Left colon (tissue), 2 donors: ENCODE data around the gene CASQ1. TPM values are rescaled to one million over a fixed set of nuclear protein-coding genes. Genes with fewer than 3 reads are reported as not detected.

Experiments
- ATAC-seq: fragments of 200-7000 bp; cut with Tn5 transposase; one replicate; pipeline ENCODE4 v1.9.1; 2020; ENCODE audit warnings: mild to moderate bottlenecking, moderate library complexity
- DNase-seq, 2 donors: peaks; one replicate each; pipeline ENCODE4 v3.0.0-alpha.2; 2020
- intact Hi-C, 2 donors: fragments of 100-400 bp; cut with DNase I in 1 of 2; cut with micrococcal nuclease in 1 of 2; formaldehyde crosslinking; loops; one replicate each; pipeline versions ENCODE4 v1.11.2 to v1.14.0; 2022; cut with DNase I, micrococcal nuclease
- long read RNA-seq: library from polyadenylated mRNA; unstranded; transcript quantifications from one replicate; pipeline ENCODE4 v2.0.0, GENCODE V29; 2021
- total RNA-seq, 2 donors: library from RNA; stranded (reverse); fragmentation: NEBNext Ultra II Directional; extraction: Animal tissue kit (Norgen Biotek cat#: 25700); gene quantifications; one replicate each; pipeline ENCODE4 v1.2.1, GENCODE V29; 2021
- donor health status: DM: no; HTN: no; CAD: no.
- donor health status: DM: yes; HTN: yes; CAD: no.

The CASQ1 gene
- under 1 TPM in 1 of 2 donors, not detected in 1; 0.64 TPM for total RNA-seq
- long read RNA-seq, result 0 reads

DNA sequence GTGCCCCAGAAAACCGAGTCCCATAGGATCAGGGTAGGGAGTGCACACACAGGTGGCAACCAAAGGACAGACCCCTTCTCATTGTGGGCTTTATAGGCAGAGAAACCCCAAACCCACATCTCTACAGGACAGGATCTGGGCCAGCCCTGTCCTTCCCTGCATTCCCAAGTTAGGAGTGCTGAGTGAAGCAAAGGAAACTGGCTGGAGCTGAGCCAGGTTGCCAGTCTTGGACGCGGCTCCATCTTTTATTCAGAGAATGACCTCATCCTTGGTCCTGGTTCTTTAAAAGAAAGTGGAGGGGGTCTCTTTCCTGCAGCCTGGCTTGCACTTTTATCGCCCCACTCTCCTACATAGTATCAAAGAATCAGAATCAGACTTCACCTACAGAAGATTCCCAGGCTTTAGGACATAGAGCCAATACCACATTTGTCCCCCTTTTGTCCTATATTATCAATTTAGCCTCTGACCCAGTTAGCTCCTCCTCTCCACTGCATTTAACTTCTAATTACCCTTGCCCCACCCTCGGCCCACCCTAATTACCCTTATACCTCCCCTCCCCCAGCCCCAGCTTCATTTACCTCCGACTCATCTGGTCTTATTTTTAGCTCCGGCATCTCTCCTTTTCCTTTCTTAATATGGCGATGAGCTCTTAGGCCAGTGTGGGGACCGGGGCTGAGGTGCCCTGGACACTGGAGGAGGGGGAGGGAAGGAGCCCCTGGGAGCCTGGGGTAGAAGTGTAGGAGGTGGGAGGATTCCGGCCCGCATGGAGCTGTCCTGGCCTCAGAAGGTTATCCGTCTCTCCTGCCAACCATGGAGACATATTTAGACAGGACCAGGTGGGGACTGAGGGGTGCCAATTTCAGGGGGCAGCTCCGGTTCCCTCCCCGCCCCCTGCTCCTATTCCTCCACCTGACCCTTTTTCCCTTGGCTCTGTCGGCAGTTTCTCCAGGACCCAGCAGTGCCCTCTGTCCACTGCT, at the start of gene CASQ1:
TSS of gene CASQ1 (plus strand) at position 927 of the 977 bp plus-strand sequence. CDS start 177 bp downstream, outside the sequence.
- ATAC-seq, result no peak
- intact Hi-C loops, result loop anchor here in 1 of 2 donors (5.0 kb wide), 1 partner anchor 102 kb away; no protein-coding TSS in a partner anchor
- DNase-seq, result no peak

DNA sequence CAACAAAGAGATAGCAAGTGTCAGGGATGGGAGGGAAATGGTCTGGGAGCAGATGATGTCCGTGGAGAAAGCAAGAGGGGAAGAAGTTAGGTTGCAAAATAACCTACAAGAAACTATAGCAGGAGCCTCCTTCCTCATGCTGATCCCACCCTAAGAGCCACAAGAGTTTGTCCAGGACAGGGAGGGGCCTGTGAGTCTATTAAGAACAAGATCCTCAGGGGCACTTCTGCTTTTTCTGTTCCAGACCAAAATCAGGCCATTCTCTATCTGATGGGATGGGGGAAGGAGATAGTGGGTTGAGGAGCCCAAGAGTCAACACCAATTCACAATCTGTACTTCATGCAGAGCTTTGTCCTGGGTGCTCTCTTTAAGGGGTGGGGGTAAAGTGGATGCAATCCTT, 46.7 kb upstream of the CASQ1 start:
- no peak for DNase-seq
- intact Hi-C loops, result no loop called here
- ATAC-seq, result no peak

DNA sequence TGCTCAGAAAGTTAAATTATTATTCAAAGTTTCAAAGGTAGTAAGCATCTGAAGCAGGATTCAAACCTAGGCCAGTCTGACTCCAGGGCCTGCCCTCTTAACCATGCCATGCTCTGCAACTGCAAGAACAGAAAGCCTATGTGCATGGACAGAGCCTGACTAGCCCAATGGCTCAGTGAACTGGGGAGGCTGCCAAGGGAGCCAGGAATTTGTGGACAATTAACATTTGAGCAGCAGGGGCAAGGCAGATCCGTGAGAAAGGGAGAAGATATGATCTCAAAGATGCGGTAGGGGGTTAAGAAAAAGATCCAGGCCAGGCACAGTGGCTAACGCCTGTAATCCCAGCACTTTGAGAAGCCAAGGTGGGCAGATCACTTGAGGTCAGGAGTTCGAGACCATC, 45.5 kb upstream of the CASQ1 start:
- no peak for DNase-seq
- ATAC-seq, result no peak
- intact Hi-C loops, result no loop called here

DNA sequence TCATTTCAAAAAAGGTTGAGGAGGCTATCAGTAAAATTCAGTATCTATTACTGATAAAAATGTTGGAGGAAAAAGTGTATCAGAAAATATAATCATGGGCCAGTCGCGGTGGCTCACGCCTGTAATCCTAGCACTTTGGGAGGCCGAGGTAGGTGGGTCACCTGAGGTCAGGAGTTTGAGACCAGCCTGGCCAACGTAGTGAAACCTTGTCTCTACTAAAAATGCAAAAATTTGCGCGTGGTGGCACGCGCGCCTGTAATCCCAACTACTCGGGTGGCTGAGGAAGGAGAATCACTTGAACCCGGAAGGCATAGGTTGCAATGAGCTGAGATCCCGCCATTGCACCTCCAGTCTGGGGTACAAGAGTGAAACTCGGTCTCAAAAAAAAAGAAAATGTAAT, 44.3 kb upstream of the CASQ1 start:
- ATAC-seq (no peak), DNase-seq (no peak)
- intact Hi-C loops, result no loop called here

DNA sequence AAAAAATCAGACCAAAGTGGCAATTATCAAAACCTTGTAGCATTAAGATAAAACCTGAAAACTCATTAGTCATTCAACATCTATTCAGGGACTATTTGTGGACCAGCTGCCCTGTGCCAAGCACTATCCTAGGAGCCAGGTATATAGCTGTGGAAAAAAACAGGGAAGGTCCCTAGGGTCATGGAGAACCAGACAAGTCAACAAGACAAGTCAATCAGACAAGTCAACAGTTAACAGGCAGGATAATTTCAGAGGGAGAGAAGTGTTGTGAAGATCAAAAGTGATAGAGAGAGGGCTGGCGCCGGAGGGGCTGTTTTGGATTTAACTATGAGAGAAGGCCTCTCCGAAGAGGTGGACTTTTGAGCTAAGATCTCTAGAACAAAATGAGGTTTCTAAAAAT, 42.3 kb upstream of the CASQ1 start:
- no peak for DNase-seq
- intact Hi-C loops, result no loop called here
- ATAC-seq, result no peak

DNA sequence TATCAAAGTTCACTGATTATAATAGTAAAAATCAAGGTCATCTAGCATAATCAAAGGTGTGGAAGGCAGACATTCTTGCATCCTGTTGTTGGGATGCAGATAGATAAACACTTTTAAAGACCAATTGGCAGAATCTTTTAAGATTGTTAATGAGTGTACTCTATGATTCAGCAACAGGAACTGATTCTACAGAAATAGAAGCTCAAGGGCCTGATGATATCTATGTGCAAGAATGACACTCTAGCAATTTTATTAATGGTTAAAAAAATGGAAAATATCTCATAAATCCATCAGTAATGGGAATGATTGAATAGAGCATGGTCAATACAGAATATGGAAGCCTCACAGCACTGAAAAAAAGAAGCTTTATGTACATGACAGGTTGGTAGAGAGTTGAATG, 41.1 kb upstream of the CASQ1 start:
- DNase-seq, result no peak
- intact Hi-C loops, result no loop called here
- ATAC-seq, result no peak

DNA sequence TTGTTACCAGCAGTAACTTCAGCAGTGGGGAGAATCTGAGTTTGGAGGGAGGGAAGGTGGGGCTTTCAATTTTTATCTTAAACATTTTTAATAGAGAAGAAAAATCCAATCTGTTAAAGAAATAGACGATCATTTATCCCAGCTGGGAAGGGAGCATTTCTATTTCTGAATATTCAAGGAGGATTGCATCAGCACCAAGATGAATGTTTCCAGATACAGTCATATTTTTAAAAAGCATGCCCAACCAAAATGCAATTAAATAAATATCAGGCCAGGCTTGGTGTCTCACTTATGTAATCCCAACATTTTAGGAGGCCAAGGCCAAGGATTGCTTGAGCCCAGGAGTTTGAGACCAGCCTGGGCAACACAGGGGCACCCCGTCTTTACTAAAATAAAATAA, 40.7 kb upstream of the CASQ1 start:
- intact Hi-C loops, result no loop called here
- ATAC-seq (no peak), DNase-seq (no peak)

DNA sequence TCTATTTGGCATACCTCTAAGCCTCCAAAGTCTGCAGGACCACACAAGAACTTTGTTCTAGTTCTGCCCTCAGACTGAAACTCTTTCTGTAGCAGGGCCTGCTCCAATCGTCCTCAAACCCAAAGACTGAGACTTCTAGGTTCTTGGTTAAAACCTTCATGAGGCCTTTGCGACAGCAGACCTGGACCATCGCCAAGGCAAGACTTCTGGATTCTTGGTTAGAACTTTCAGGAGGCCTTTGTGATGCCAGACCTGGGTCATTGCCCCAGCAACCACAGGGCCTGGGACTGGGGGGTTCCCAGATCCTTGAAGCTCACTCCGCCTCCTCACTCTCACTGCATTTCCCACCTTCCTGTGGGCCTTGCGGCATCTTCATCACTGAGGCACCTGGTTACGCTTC, 39.1 kb upstream of the CASQ1 start, which contains the start of gene ATP1A4:
TSS of gene ATP1A4 (plus strand) at position 301 of the 400 bp plus-strand sequence. CDS start 438 bp downstream, outside the sequence.
- DNase-seq (no peak), ATAC-seq (no peak)
- intact Hi-C loops, result no loop called here

DNA sequence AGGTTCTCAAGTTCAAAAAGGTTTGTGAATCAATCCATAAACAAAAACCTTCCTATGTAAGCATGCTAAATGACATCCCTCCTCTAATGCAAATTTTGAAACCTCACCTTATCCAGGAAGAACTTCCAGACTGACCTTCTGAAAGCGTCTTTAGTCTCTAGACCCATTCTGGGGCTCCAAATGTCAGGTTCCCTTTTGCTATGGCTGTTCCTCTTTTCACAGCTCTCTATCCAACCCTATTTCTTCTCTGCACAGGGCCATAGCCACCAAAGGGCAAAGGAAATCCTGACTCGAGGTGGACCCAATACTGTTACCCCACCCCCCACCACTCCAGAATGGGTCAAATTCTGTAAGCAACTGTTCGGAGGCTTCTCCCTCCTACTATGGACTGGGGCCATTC, 35.6 kb upstream of the CASQ1 start:
- intact Hi-C loops, result no loop called here
- ATAC-seq, result no peak

DNA sequence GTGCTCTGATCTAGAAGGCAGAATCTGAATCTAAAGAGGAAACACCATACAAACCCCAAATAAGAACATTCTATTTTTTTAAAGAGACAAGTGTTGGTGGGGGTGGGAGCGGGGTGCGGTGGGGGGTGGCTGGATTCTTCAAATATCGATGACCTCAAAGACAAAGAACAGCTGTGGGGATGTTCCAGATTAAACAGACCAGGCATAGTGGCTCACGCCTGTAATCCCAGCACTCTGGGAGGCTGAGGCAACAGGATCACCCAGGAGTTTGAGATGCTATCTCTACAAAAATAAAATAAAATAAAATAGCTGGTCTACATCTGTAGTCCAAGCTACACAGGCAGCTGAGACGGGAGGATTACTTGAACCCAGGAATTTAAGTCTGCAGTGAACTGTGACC, 34.0 kb upstream of the CASQ1 start:
- no peak for DNase-seq
- no peak for ATAC-seq
- intact Hi-C loops, result no loop called here

More for the DNA sequence above, 35.6 kb upstream of the CASQ1 start:
- DNase-seq, result no peak

DNA sequence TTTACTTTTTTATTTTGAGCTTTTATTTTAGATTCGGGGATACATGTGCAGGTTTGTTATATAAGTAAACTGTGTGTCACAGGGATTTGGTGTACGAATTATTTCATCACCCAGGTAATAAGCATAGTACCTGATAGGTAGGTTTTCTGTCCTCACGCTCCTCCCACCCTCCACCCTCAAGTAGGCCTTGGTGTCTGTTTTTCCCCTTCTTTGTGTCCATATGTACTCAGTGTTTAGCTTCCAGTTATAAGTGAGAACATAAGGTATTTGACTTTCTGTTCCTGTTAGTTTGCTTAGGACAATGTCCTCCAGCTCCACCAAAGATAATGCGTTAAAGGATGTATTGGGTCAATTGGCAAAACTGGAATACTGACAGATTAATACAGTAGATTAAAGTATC, 33.2 kb upstream of the CASQ1 start:
- no peak for DNase-seq
- intact Hi-C loops, result no loop called here
- ATAC-seq, result no peak

DNA sequence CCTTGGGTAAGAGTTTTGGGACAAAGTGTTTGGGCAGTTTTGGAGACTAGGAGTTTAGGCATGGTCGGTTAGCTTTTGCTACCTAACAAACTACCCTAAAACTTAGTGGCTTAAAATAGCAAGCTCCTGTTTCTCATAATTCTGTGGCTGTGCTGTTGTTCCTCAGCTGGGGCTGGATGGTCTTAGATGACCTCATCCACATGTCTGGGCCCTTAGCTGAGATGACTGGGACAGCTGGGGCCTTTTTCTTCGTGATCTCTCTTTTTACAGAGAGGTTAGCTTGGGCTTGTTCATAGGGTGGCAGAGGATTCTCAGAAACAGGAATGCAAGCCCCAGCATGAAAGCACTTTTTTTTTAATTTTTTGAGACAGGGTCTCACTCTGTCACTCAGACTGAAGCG, 32.3 kb upstream of the CASQ1 start:
- intact Hi-C loops, result no loop called here
- no peak for ATAC-seq
- no peak for DNase-seq

DNA sequence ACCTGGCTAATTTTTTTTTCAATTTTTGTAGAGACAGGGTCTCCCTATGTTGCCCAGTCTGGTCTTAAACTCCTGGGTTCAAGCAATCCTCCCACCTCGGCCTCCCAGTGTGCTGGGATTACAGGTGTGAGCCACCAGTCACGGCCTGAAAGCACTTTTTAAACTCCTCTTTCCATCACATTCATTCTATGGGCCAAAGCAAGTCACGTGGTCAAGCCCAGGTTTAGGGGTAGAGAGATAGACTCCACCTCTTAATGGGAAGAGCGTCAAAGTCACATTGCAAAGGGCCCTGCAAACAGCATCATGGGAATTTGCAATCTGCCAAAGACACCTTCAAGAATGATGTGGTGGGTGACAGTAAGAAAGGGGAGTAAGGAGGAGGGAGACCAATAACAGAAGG, 31.8 kb upstream of the CASQ1 start:
- no peak for ATAC-seq

DNA sequence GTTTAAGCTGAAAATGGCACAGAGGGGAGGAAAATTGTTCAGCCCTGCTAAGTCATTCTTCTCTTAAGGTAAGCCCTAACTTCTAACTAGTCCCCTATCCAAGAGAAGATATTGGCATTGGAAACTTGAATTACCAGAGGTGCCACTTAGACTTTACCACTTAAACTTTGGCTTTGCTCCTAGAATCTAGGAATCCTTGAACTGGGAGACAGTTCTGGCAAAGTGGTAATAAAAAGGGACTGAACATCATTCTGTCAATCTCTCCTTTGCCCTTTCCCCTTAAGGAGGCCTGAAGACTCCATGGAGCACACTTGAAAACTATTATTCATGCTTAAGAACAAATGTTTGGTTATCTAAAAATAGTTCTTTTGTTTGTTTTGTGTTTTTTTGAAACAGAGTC, 30.5 kb upstream of the CASQ1 start:
- intact Hi-C loops, result no loop called here
- no peak for DNase-seq
- no peak for ATAC-seq

More for the DNA sequence above, 31.8 kb upstream of the CASQ1 start:
- intact Hi-C loops, result no loop called here
- DNase-seq, result no peak

DNA sequence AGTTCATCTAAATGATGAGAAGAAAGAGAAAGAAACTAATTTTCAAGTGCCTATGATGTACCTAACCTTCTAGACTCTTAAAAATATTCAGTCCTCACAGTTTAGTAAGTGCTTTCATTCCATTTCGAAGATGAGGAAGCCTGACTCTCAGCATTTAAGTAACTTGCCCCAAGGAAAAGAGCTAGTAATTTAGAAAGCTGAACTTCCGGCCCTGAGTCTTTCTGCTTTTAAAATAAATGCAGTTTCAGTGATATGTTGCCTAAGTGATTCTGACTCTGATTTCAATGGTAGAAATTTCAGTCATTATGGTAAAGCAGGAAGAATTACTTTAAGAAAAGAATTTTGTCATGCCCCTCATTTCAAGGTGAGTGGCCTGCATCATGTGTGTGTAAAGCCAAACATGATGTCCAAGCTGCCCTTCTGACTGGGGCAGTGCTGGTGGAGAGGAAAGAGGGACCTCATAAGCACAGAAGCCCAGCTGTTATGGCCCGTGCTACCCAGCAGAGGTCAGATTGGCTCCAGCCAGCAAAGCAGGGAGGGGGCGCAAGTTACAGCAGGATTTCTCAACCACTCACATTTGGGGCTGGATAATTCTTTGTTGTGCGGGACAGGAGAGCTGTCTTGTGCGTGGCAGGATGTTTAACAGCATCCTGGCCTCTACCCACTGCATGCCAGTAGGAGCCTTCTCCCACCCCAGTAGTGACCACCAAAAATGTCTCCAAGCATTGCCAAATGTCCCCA, 28.2 kb upstream of the CASQ1 start:
- ATAC-seq, result no peak

DNA sequence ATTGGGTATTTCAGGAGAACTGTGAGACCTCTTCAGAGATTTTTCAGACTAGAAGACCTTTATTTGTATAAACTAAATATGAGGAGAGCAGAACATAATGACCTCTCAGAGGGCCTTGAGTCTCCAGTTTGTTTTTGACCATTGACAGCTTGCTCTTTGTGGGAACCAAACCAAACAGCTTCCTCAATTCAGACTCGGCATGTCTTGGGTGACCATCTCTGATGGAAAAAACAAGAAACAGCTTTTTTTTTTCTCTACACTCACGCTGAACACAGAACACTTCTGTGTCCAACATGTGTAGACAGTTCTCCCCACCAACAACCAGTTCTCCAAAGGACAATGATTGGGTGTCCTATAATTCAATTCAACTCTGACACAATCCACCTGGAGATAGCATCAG, 27.4 kb upstream of the CASQ1 start:
- DNase-seq (no peak), ATAC-seq (no peak)
- intact Hi-C loops, result no loop called here

More for the DNA sequence above, 28.2 kb upstream of the CASQ1 start:
- intact Hi-C loops, result no loop called here
- DNase-seq, result no peak

DNA sequence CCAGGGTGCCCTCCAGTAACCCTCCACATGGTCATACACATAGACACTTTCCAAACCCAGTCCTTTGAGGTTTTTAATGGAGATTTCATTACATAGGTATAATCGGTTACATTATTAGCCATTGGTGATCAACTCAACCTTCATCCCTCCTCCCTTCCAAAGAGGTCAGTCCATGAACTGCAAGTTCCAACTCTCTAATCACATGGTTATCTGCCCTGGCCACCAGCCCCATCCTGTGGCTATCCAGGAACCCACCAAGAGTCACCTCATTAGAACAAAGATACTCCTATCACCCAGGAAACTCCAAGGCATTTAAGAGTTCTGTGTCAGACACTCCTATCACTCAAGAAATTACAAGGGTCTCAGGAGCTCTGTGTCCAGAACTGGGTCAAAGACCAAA, 26.8 kb upstream of the CASQ1 start:
- DNase-seq (no peak), ATAC-seq (no peak)
- intact Hi-C loops, result no loop called here

DNA sequence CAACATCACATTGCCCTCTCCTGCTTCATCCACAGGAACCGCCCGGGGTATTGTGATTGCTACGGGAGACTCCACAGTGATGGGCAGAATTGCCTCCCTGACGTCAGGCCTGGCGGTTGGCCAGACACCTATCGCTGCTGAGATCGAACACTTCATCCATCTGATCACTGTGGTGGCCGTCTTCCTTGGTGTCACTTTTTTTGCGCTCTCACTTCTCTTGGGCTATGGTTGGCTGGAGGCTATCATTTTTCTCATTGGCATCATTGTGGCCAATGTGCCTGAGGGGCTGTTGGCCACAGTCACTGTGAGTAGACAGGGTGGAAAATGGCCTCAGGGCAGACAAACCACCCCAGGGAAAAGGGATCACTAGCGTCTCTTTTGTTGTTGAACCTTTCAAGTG, 26.3 kb upstream of the CASQ1 start:
- no peak for DNase-seq
- intact Hi-C loops, result no loop called here
- ATAC-seq, result no peak

DNA sequence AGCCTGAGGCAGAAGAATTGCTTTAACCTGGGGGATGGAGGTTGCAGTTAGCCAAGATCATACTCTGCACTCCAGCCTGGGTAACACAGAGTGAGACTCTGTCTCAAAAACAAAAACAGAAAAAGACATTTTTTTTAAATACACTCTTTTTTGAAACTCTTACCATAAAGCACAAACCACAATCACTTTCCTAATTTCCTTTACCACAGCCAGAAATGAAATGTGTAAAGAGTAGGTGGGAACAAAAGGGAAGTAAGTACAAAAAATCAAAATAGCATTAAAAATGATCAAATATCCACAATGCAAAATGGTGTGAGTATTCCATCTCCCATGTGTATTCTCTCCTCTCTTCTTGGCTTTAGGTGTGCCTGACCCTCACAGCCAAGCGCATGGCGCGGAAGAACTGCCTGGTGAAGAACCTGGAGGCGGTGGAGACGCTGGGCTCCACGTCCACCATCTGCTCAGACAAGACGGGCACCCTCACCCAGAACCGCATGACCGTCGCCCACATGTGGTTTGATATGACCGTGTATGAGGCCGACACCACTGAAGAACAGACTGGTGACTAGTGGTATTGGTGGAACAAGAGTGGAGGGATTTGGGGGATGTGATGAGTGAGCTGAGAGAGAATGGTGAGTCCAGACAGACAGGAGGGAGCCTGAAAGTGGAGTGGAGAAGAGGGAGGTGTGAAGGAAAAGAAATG, 24.1 kb upstream of the CASQ1 start:
- intact Hi-C loops, result no loop called here
- ATAC-seq, result no peak
- DNase-seq, result no peak
